Small intestine (tissue), 7 donors: ENCODE results near the gene TRPM6. TPM values are rescaled to one million over a fixed set of nuclear protein-coding genes. Genes with fewer than 3 reads are reported as not detected.

Experiments used
- DNase-seq, 2 donors: peaks; one replicate each; pipeline versions ENCODE4 v3.0.0 to v3.0.0-alpha.2; 2013
- FAIRE-seq: peaks from 2 replicates; lab custom pipeline; 2012; peaks lifted over from hg19 to GRCh38; lab: Jason Lieb, UNC
- H3K27ac ChIP-seq, 3 donors: one replicate each; pipeline ENCODE4 v1.5.1; 2013; ENCODE audit warnings: low read length in 2 of 3, mild to moderate bottlenecking in 2 of 3, control low read depth in 1 of 3, inconsistent platforms in 1 of 3, low read depth in 1 of 3, moderate library complexity in 1 of 3
- H3K27me3 ChIP-seq, 3 donors: one replicate each; pipeline ENCODE4 v1.6.1; 2013; ENCODE audit warnings: low read length in 3 of 3, inconsistent platforms in 1 of 3; ENCODE audit not compliant: control insufficient read depth in 3 of 3, insufficient read depth in 3 of 3
- H3K36me3 ChIP-seq, 3 donors: one replicate each; pipeline ENCODE4 v1.6.1; 2013; ENCODE audit warnings: low read length in 3 of 3, inconsistent platforms in 1 of 3, low read depth in 1 of 3, mild to moderate bottlenecking in 1 of 3, moderate library complexity in 1 of 3; ENCODE audit not compliant: control insufficient read depth in 3 of 3, insufficient read depth in 2 of 3
- H3K4me1 ChIP-seq, 3 donors: one replicate each; pipeline ENCODE4 v1.6.1; 2013; ENCODE audit warnings: low read length in 2 of 3, inconsistent platforms in 1 of 3, low read depth in 1 of 3, mild to moderate bottlenecking in 1 of 3, moderate library complexity in 1 of 3; ENCODE audit not compliant: control insufficient read depth in 3 of 3, insufficient read depth in 2 of 3
- H3K4me3 ChIP-seq, 3 donors: one replicate each; pipeline ENCODE4 v1.5.1; 2013; ENCODE audit warnings: low read length in 3 of 3, control low read depth in 1 of 3, inconsistent platforms in 1 of 3, low read depth in 1 of 3, mild to moderate bottlenecking in 1 of 3, moderate library complexity in 1 of 3
- H3K9me3 ChIP-seq, 2 donors: one replicate each; pipeline ENCODE4 v1.6.1; 2013; ENCODE audit warnings: low read depth in 1 of 2, low read length in 1 of 2; ENCODE audit not compliant: control insufficient read depth in 2 of 2, insufficient read depth in 1 of 2
- WGBS, 3 donors: extraction: QIAGEN DNeasy Blood & Tissue Kit; methylation state at CpG; one replicate each; pipeline ENCODE4 v1.1.7; 2013; 5-methylcytosine and 5-hydroxymethylcytosine counted together
- polyA plus RNA-seq, 4 donors: library from polyadenylated mRNA; stranded (reverse) in 3 of 4; unstranded in 1 of 4; fragments of 200-250 nt in 3 of 4; fragments of 120-200 nt in 1 of 4; gene quantifications; one replicate each; pipeline versions ENCODE4 v1.2.1 to v1.2.3, GENCODE V29; 2013
- donor health status: healthy with polysubstance abuse.
- donor health status: control.
- donor health status: control.
- donor health status: Bipolar disorder and iron deficiency.
- donor health status: healthy.

TRPM6 gene
- polyA plus RNA-seq, 4 donors = 0.73 to 5.4 (median 2.1) TPM

GRCh38 chr9:74765481-74765971 lies 122.2 kb downstream of the TRPM6 start:
- Histone ChIP-seq H3K4me3 (no peak overlapping the region), H3K9me3 (no peaks in the 10 kb centered on the region), H3K36me3 (peaks cover 0 to 21% (median 2%) of the 10 kb centered on the region in 3 donors), H3K27me3 (no peaks in the 10 kb centered on the region), H3K4me1 (no peaks in the 10 kb centered on the region), H3K27ac (no peak overlapping the region)
- DNase-seq (no peak), FAIRE-seq (no peak)
- 60 to 77% (median 77%) methylated on average over 3 of the region's 3 CpGs for WGBS, 3 donors

DNA sequence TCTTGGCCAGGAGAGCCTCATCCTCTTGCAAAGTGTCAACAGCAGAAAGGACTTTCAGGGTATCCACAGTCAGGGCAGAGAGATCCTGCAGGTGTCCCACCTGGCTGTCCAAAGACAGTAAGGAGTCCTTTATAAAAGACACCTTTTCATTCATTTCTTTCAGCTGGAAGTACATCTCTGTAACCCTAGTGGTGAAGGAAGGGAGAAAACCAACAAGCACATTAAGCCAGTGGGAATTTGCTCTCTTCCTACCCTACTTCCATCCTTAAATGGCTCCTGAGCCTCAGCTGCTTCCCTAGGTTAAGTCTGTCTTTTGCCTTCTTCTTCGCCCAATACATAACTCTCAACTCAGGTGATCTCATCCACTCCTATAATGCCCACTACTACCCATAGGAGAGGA lies 124.8 kb downstream of the TRPM6 start:
- no peak for FAIRE-seq
- Histone ChIP-seq H3K27me3 (no peaks in the 10 kb centered on the region), H3K27ac (no peak overlapping the region), H3K4me1 (no peaks in the 10 kb centered on the region), H3K36me3 (peaks cover 0 to 13% (median 2%) of the 10 kb centered on the region in 3 donors), H3K4me3 (no peak overlapping the region), H3K9me3 (no peaks in the 10 kb centered on the region)
- WGBS, 3 donors = 92 to 100% (median 93%) methylated on average over 1 of the region's 1 CpG
- no peak for DNase-seq

- H3K27me3 ChIP-seq = no peaks in the 10 kb centered on the region
- FAIRE-seq (no peak), DNase-seq (no peak)
- whole genome bisulfite sequencing, 3 donors = 86 to 95% (median 89%) methylated on average over 3 of the region's 3 CpGs
- H3K9me3 ChIP-seq = no peaks in the 10 kb centered on the region
- H3K4me3 ChIP-seq = no peak overlapping the region
- H3K36me3 ChIP-seq = peaks cover 0 to 10% (median 2%) of the 10 kb centered on the region in 3 donors
- no peak overlapping the region for H3K27ac ChIP-seq
- no peaks in the 10 kb centered on the region for H3K4me1 ChIP-seq
Measured at GRCh38 chr9:74760031-74760700, 127.6 kb downstream of the TRPM6 start.

DNA sequence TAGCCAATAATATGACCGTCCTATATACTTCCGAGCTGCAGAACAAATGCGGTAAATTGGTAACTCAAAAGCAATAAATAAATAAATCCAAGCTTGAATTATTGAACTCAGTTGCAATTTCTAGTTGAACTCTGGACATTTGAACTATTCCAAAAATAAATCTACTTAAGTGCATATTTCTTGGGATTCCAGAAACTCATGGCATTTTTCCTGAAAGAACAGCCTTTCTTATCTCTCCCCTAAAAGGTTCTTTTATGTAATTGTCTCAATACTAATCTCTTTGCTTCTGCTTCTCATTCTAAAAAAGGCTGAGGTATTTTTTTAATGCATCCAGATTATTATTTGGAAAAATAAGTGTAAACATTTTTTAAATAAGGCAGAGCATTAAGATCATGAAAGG lies 131.7 kb downstream of the TRPM6 start:
- Histone ChIP-seq H3K27me3 (no peaks in the 10 kb centered on the region), H3K4me1 (no peaks in the 10 kb centered on the region), H3K36me3 (peaks cover 0 to 6% (median 0%) of the 10 kb centered on the region in 3 donors), H3K4me3 (no peak overlapping the region), H3K27ac (no peak overlapping the region), H3K9me3 (no peaks in the 10 kb centered on the region)
- WGBS, 3 donors = 60 to 79% (median 60%) methylated on average over 3 of the region's 3 CpGs
- DNase-seq (no peak), FAIRE-seq (no peak)

DNA sequence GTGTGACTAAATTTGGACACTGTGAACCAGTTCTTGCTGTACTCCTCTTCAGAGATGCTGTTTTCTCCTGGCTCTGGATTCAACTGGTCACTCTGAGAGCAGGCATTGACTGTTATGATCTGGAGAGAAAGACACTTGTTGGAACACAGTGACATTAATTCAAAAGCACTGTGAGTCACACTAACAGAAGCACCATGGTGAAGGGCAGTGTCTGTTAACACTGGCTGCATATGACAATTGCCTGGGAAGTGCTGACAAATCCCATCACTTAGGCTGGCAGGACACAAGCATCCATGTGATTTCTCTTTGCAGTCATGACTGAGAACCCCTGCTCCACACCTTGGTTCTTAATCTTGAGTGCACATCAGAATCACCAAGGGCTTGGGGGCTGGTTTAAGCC lies 132.4 kb downstream of the TRPM6 start:
- no peak for FAIRE-seq

DNA sequence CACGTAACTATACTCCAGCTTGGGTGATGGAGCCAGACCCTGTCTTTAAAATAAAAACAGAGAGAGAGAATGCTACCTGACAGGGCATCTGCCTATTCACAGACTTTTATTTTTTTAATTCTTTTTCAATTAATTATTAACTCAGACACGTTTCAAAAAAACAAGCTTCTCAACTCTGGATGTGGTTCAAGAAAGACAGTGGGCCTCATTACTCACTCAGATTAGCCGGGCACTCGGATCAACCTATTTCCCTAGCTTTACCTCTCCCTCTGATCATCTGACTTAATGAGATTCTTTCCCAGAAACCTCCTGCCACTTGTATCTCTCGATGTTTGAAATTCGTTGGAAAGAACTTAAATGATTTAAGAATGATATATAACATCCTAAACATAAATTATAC lies 134.1 kb downstream of the TRPM6 start:
- Histone ChIP-seq H3K9me3 (no peaks in the 10 kb centered on the region), H3K27me3 (no peaks in the 10 kb centered on the region), H3K36me3 (peaks cover 0 to 5% (median 0%) of the 10 kb centered on the region in 3 donors), H3K4me3 (no peak overlapping the region), H3K4me1 (no peaks in the 10 kb centered on the region), H3K27ac (no peak overlapping the region)
- DNase-seq (no peak), FAIRE-seq (no peak)
- 36 to 67% (median 43%) methylated on average over 6 of the region's 6 CpGs for WGBS, 3 donors

More for the DNA sequence above, 132.4 kb downstream of the TRPM6 start:
- H3K27me3 ChIP-seq = no peaks in the 10 kb centered on the region
- no peaks in the 10 kb centered on the region for H3K9me3 ChIP-seq
- no peak for DNase-seq
- peaks cover 0 to 4% (median 0%) of the 10 kb centered on the region in 3 donors for H3K36me3 ChIP-seq
- H3K4me3 ChIP-seq = no peak overlapping the region
- H3K27ac ChIP-seq = no peak overlapping the region
- no peaks in the 10 kb centered on the region for H3K4me1 ChIP-seq

- FAIRE-seq = no peak
- no peak overlapping the region for H3K4me3 ChIP-seq
- no peaks in the 10 kb centered on the region for H3K4me1 ChIP-seq
- H3K9me3 ChIP-seq = no peaks in the 10 kb centered on the region
- peaks cover 0 to 2% (median 0%) of the 10 kb centered on the region in 3 donors for H3K27me3 ChIP-seq
- no peak overlapping the region for H3K27ac ChIP-seq
- WGBS, 3 donors = 84 to 85% (median 85%) methylated on average over 4 of the region's 4 CpGs
- DNase-seq = no peak
- peaks cover 0 to 13% (median 0%) of the 10 kb centered on the region in 3 donors for H3K36me3 ChIP-seq
Measured at GRCh38 chr9:74748966-74749365, 138.8 kb downstream of the TRPM6 start.

- 14 to 15% (median 15%) methylated on average over 8 of the region's 8 CpGs for WGBS, 3 donors
- DNase-seq = peak; percentile 22 to 25
Measured at GRCh38 chr9:74742792-74743730, 144.7 kb downstream of the TRPM6 start.

More at GRCh38 chr9:74742792-74743730, 144.7 kb downstream of the TRPM6 start:
- no peak overlapping the region for H3K27ac ChIP-seq
- H3K36me3 ChIP-seq = peaks cover 0 to 10% (median 6%) of the 10 kb centered on the region in 3 donors
- peaks cover 0 to 2% (median 0%) of the 10 kb centered on the region in 3 donors for H3K27me3 ChIP-seq
- H3K4me1 ChIP-seq = no peaks in the 10 kb centered on the region
- H3K9me3 ChIP-seq = no peaks in the 10 kb centered on the region
- no peak for FAIRE-seq
- H3K4me3 ChIP-seq = no peak overlapping the region
